ENCODE results near the gene CABCOCO1. TPM values are rescaled to one million over a fixed set of nuclear protein-coding genes. Genes with fewer than 3 reads are reported as not detected.
"Not testable (repeated sequence)": the region's sequence is repeated elsewhere in the genome, so short reads cannot be mapped to it uniquely, and the experiment has no call there.

The CABCOCO1 gene
- total RNA-seq, 1 experiment from 2014 or later: not detected

GRCh38 chr10:61721431-61721830 is 58.7 kb downstream of the CABCOCO1 start:
- Histone ChIP-seq H3K9me3 (no peaks in the 10 kb centered on the region), H3K4me1 (no peaks in the 10 kb centered on the region), H3K36me3 (ENCODE audit: control insufficient read depth, insufficient read depth, low read length) (no peaks in the 10 kb centered on the region), H3K4me3 (ENCODE audit: low read depth, low read length) (no peak overlapping the region), H3K27me3 (replicated peaks; ENCODE audit: control insufficient read depth, insufficient read depth, low read length) (no peaks in the 10 kb centered on the region)
- intact Hi-C loops (cut with micrococcal nuclease; ENCODE audit: unreplicated experiment): no loop called here
- H3K27me3 Mint-ChIP-seq (ENCODE audit: insufficient read depth, unreplicated experiment): peaks cover 2% of the 10 kb centered on the region
- no peaks in the 10 kb centered on the region for H3K9me3 Mint-ChIP-seq (ENCODE audit: unreplicated experiment)
- no peak for TF ChIP-seq CTCF (IDR thresholded peaks at IDR 0.05; ENCODE audit: insufficient read depth in 1 of 2, low read depth in 1 of 2, low read length in 1 of 2, severe bottlenecking in 1 of 2, unreplicated experiment in 1 of 2)
- no peak overlapping the region for H3K4me3 Mint-ChIP-seq (ENCODE audit: unreplicated experiment)
- BruUV-seq (replicated peaks): no TSS peak
- CTCF ChIA-PET: no interaction called here
- no peak overlapping the region for H3K27ac Mint-ChIP-seq (ENCODE audit: unreplicated experiment)
- POLR2A ChIA-PET: no interaction called here
- no peaks in the 10 kb centered on the region for H3K4me1 Mint-ChIP-seq (ENCODE audit: low read depth, unreplicated experiment)
- no peak for DNase-seq
- H3K36me3 Mint-ChIP-seq (ENCODE audit: insufficient read depth, unreplicated experiment): no peaks in the 10 kb centered on the region

- H3K4me1 ChIP-seq: not testable (repeated sequence)
Measured at GRCh38 chr10:61725221-61725620, 62.5 kb downstream of the CABCOCO1 start.

GRCh38 chr10:61729596-61729995 is 66.9 kb downstream of the CABCOCO1 start:
- Histone ChIP-seq H3K4me3 (ENCODE audit: low read depth, low read length) (no peak overlapping the region), H3K27me3 (replicated peaks; ENCODE audit: control insufficient read depth, insufficient read depth, low read length) (no peaks in the 10 kb centered on the region), H3K4me1 (no peaks in the 10 kb centered on the region), H3K9me3 (no peaks in the 10 kb centered on the region), H3K36me3 (ENCODE audit: control insufficient read depth, insufficient read depth, low read length) (no peaks in the 10 kb centered on the region)
- no peak for TF ChIP-seq CTCF (IDR thresholded peaks at IDR 0.05; ENCODE audit: insufficient read depth in 1 of 2, low read depth in 1 of 2, low read length in 1 of 2, severe bottlenecking in 1 of 2, unreplicated experiment in 1 of 2)
- Mint-ChIP-seq H3K4me3 (ENCODE audit: unreplicated experiment) (no peak overlapping the region), H3K4me1 (ENCODE audit: low read depth, unreplicated experiment) (peaks cover 7% of the 10 kb centered on the region), H3K27me3 (ENCODE audit: insufficient read depth, unreplicated experiment) (peaks cover 10% of the 10 kb centered on the region), H3K36me3 (ENCODE audit: insufficient read depth, unreplicated experiment) (no peaks in the 10 kb centered on the region), H3K27ac (ENCODE audit: unreplicated experiment) (no peak overlapping the region), H3K9me3 (ENCODE audit: unreplicated experiment) (no peaks in the 10 kb centered on the region)
- CTCF ChIA-PET: no interaction called here
- no TSS peak for BruUV-seq (replicated peaks)
- POLR2A ChIA-PET: no interaction called here
- DNase-seq: no peak
- intact Hi-C loops (cut with micrococcal nuclease; ENCODE audit: unreplicated experiment): no loop called here

More at GRCh38 chr10:61725221-61725620, 62.5 kb downstream of the CABCOCO1 start:
- H3K27me3 Mint-ChIP-seq (ENCODE audit: insufficient read depth, unreplicated experiment); H3K27ac Mint-ChIP-seq (ENCODE audit: unreplicated experiment); POLR2A ChIA-PET; BruUV-seq (replicated peaks); DNase-seq; H3K4me3 Mint-ChIP-seq (ENCODE audit: unreplicated experiment); H3K27me3 ChIP-seq (replicated peaks; ENCODE audit: control insufficient read depth, insufficient read depth, low read length); H3K9me3 ChIP-seq; intact Hi-C loops (cut with micrococcal nuclease; ENCODE audit: unreplicated experiment); H3K9me3 Mint-ChIP-seq (ENCODE audit: unreplicated experiment); H3K4me3 ChIP-seq (ENCODE audit: low read depth, low read length); H3K36me3 Mint-ChIP-seq (ENCODE audit: insufficient read depth, unreplicated experiment); H3K4me1 Mint-ChIP-seq (ENCODE audit: low read depth, unreplicated experiment); H3K36me3 ChIP-seq (ENCODE audit: control insufficient read depth, insufficient read depth, low read length); CTCF ChIA-PET: not testable (repeated sequence)

GRCh38 chr10:61730671-61731070 is 67.9 kb downstream of the CABCOCO1 start:
- Mint-ChIP-seq H3K27me3 (ENCODE audit: insufficient read depth, unreplicated experiment) (peaks cover 10% of the 10 kb centered on the region), H3K36me3 (ENCODE audit: insufficient read depth, unreplicated experiment) (no peaks in the 10 kb centered on the region), H3K4me3 (ENCODE audit: unreplicated experiment) (no peak overlapping the region), H3K4me1 (ENCODE audit: low read depth, unreplicated experiment) (peaks cover 7% of the 10 kb centered on the region), H3K9me3 (ENCODE audit: unreplicated experiment) (no peaks in the 10 kb centered on the region), H3K27ac (ENCODE audit: unreplicated experiment) (no peak overlapping the region)
- H3K4me1 ChIP-seq: no peaks in the 10 kb centered on the region
- ChIA-PET CTCF (no interaction called here), POLR2A (interaction anchor here (0.5 kb wide), 1 partner anchor 307 kb away, joined by 3 read pairs; no protein-coding TSS in a partner anchor)
- no TSS peak for BruUV-seq (replicated peaks)
- H3K36me3 ChIP-seq (ENCODE audit: control insufficient read depth, insufficient read depth, low read length): no peaks in the 10 kb centered on the region
- no peak overlapping the region for H3K4me3 ChIP-seq (ENCODE audit: low read depth, low read length)
- no peak for TF ChIP-seq CTCF (IDR thresholded peaks at IDR 0.05; ENCODE audit: insufficient read depth in 1 of 2, low read depth in 1 of 2, low read length in 1 of 2, severe bottlenecking in 1 of 2, unreplicated experiment in 1 of 2)
- H3K9me3 ChIP-seq: no peaks in the 10 kb centered on the region
- no peak for DNase-seq
- H3K27me3 ChIP-seq (replicated peaks; ENCODE audit: control insufficient read depth, insufficient read depth, low read length): no peaks in the 10 kb centered on the region
- intact Hi-C loops (cut with micrococcal nuclease; ENCODE audit: unreplicated experiment): loop anchor here (5.0 kb wide), 1 partner anchor 458 kb away; no protein-coding TSS in a partner anchor
